ENCODE data around the gene EIF2AK2. TPM values are rescaled to one million over a fixed set of nuclear protein-coding genes. Genes with fewer than 3 reads are reported as not detected.

EIF2AK2 gene
- total and polyA plus RNA-seq, 4 experiments from 2014 or later, result 14.6 to 44.1 (median 30.2) TPM

GRCh38 chr2:37153224-37153623, 3.6 kb downstream of the EIF2AK2 start:
- no peaks in the 10 kb centered on the region for H3K36me3 ChIP-seq (ENCODE audit: insufficient read depth, low read length)
- Mint-ChIP-seq H3K9me3 (peaks cover 0 to 2% (median 0%) of the 10 kb centered on the region in 8 donors), H3K27ac (peak overlapping the region in 5 of 7 donors; percentile 43 to 80 (median 57)), H3K36me3 (peaks cover 29 to 33% of the 10 kb centered on the region in 2 donors), H3K4me3 (peak overlapping the region in 2 of 8 donors; percentile 18 to 26), H3K4me1 (peaks cover 51 to 86% (median 69%) of the 10 kb centered on the region in 4 donors), H3K27me3 (no peaks in the 10 kb centered on the region)
- no peak overlapping the region for H3K27ac ChIP-seq (ENCODE audit: low read depth, low read length)
- no peak for DNase-seq
- peaks cover 54% of the 10 kb centered on the region for H3K4me1 ChIP-seq (ENCODE audit: insufficient read depth, low read length)
- ChIA-PET POLR2A (ENCODE audit: partially characterized antibody) (no interaction called here), CTCF (ENCODE audit: partially characterized antibody) (interaction anchor here (2.2 kb wide), 1 partner anchor 15 kb away, joined by 8 read pairs; no protein-coding TSS in a partner anchor)
- intact Hi-C loops (cut with micrococcal nuclease), result no loop called here
- no peak overlapping the region for H3K4me3 ChIP-seq (ENCODE audit: low read length in 2 of 2)
- H3K9me3 ChIP-seq (ENCODE audit: control insufficient read depth in 1 of 2, low read length in 2 of 2), result no peaks in the 10 kb centered on the region
- H3K27me3 ChIP-seq (ENCODE audit: insufficient read depth, low read length), result no peaks in the 10 kb centered on the region

- peak; percentile 37 to 54 (median 48) for DNase-seq
- H3K36me3 ChIP-seq (ENCODE audit: insufficient read depth, low read length), result peaks cover 12% of the 10 kb centered on the region
- no peak overlapping the region for H3K4me3 ChIP-seq (ENCODE audit: low read length in 2 of 2)
- Mint-ChIP-seq H3K4me1 (peaks cover 27 to 60% (median 49%) of the 10 kb centered on the region in 4 donors), H3K27me3 (no peaks in the 10 kb centered on the region), H3K4me3 (peak overlapping the region; percentile 17 to 81 (median 72)), H3K27ac (peak overlapping the region; percentile 56 to 93 (median 63)), H3K9me3 (peaks cover 0 to 2% (median 0%) of the 10 kb centered on the region in 8 donors), H3K36me3 (peaks cover 40 to 43% of the 10 kb centered on the region in 2 donors)
- peaks cover 31% of the 10 kb centered on the region for H3K4me1 ChIP-seq (ENCODE audit: insufficient read depth, low read length)
- POLR2A ChIA-PET (ENCODE audit: partially characterized antibody), result interaction anchor here (0.6 kb wide), 1 partner anchor 742 kb away, joined by 3 read pairs; no protein-coding TSS in a partner anchor
- CTCF ChIA-PET (ENCODE audit: partially characterized antibody), result interaction anchor here (0.7 to 1.2 kb wide), 2 partner anchors 18 to 20 kb away, joined by 3 read pairs; no protein-coding TSS in a partner anchor
- no peaks in the 10 kb centered on the region for H3K27me3 ChIP-seq (ENCODE audit: insufficient read depth, low read length)
- H3K27ac ChIP-seq (ENCODE audit: low read depth, low read length), result peak overlapping the region; percentile 23
- intact Hi-C loops (cut with micrococcal nuclease), result no loop called here
- no peaks in the 10 kb centered on the region for H3K9me3 ChIP-seq (ENCODE audit: control insufficient read depth in 1 of 2, low read length in 2 of 2)
These were observed 7.0 kb downstream of the EIF2AK2 start for GRCh38 chr2:37149626-37150322.

GRCh38 chr2:37148325-37148724, 8.5 kb downstream of the EIF2AK2 start:
- intact Hi-C loops (cut with micrococcal nuclease), result no loop called here
- Histone ChIP-seq H3K9me3 (ENCODE audit: control insufficient read depth in 1 of 2, low read length in 2 of 2) (no peaks in the 10 kb centered on the region), H3K4me3 (ENCODE audit: low read length in 2 of 2) (no peak overlapping the region), H3K27ac (ENCODE audit: low read depth, low read length) (no peak overlapping the region), H3K36me3 (ENCODE audit: insufficient read depth, low read length) (peaks cover 12% of the 10 kb centered on the region), H3K27me3 (ENCODE audit: insufficient read depth, low read length) (no peaks in the 10 kb centered on the region), H3K4me1 (ENCODE audit: insufficient read depth, low read length) (peaks cover 31% of the 10 kb centered on the region)
- ChIA-PET CTCF (ENCODE audit: partially characterized antibody) (no interaction called here), POLR2A (ENCODE audit: partially characterized antibody) (interaction anchor here (1.1 kb wide), 1 partner anchor 48 kb away, joined by 3 read pairs; no protein-coding TSS in a partner anchor)
- Mint-ChIP-seq H3K4me3 (peak overlapping the region in 1 of 8 donors; percentile 23), H3K9me3 (peaks cover 0 to 2% (median 0%) of the 10 kb centered on the region in 8 donors), H3K36me3 (peaks cover 38 to 41% of the 10 kb centered on the region in 2 donors), H3K27ac (peak overlapping the region in 2 of 7 donors; percentile 32 to 64), H3K4me1 (peaks cover 23 to 52% (median 42%) of the 10 kb centered on the region in 4 donors), H3K27me3 (no peaks in the 10 kb centered on the region)
- DNase-seq, result no peak

- Mint-ChIP-seq H3K27me3 (no peaks in the 10 kb centered on the region), H3K27ac (no peak overlapping the region), H3K4me1 (peaks cover 12 to 31% (median 24%) of the 10 kb centered on the region in 4 donors), H3K4me3 (no peak overlapping the region), H3K36me3 (peaks cover 40 to 49% of the 10 kb centered on the region in 2 donors), H3K9me3 (no peaks in the 10 kb centered on the region)
- Histone ChIP-seq H3K27me3 (ENCODE audit: insufficient read depth, low read length) (no peaks in the 10 kb centered on the region), H3K27ac (ENCODE audit: low read depth, low read length) (no peak overlapping the region), H3K9me3 (ENCODE audit: control insufficient read depth in 1 of 2, low read length in 2 of 2) (no peaks in the 10 kb centered on the region), H3K36me3 (ENCODE audit: insufficient read depth, low read length) (peaks cover 12% of the 10 kb centered on the region), H3K4me1 (ENCODE audit: insufficient read depth, low read length) (peaks cover 19% of the 10 kb centered on the region), H3K4me3 (ENCODE audit: low read length in 2 of 2) (no peak overlapping the region)
- ChIA-PET POLR2A (ENCODE audit: partially characterized antibody) (no interaction called here), CTCF (ENCODE audit: partially characterized antibody) (no interaction called here)
- no peak for DNase-seq
- intact Hi-C loops (cut with micrococcal nuclease), result no loop called here
These were observed 10.7 kb downstream of the EIF2AK2 start for GRCh38 chr2:37146062-37146461.

GRCh38 chr2:37143974-37144373, 12.8 kb downstream of the EIF2AK2 start:
- Mint-ChIP-seq H3K27ac (no peak overlapping the region), H3K4me1 (peaks cover 3 to 16% (median 10%) of the 10 kb centered on the region in 4 donors), H3K27me3 (no peaks in the 10 kb centered on the region), H3K4me3 (no peak overlapping the region), H3K36me3 (peaks cover 58 to 64% of the 10 kb centered on the region in 2 donors), H3K9me3 (no peaks in the 10 kb centered on the region)
- Histone ChIP-seq H3K36me3 (ENCODE audit: insufficient read depth, low read length) (peaks cover 19% of the 10 kb centered on the region), H3K4me3 (ENCODE audit: low read length in 2 of 2) (no peak overlapping the region), H3K27me3 (ENCODE audit: insufficient read depth, low read length) (no peaks in the 10 kb centered on the region), H3K4me1 (ENCODE audit: insufficient read depth, low read length) (no peaks in the 10 kb centered on the region), H3K27ac (ENCODE audit: low read depth, low read length) (no peak overlapping the region), H3K9me3 (ENCODE audit: control insufficient read depth in 1 of 2, low read length in 2 of 2) (no peaks in the 10 kb centered on the region)
- DNase-seq, result no peak
- intact Hi-C loops (cut with micrococcal nuclease), result no loop called here
- POLR2A ChIA-PET (ENCODE audit: partially characterized antibody), result interaction anchor here (1.5 kb wide), 1 partner anchor 13 kb away, joined by 3 read pairs; the partner anchor contains the start of gene EIF2AK2
- CTCF ChIA-PET (ENCODE audit: partially characterized antibody), result no interaction called here

GRCh38 chr2:37142546-37142945, 14.2 kb downstream of the EIF2AK2 start:
- Mint-ChIP-seq H3K9me3 (no peaks in the 10 kb centered on the region), H3K36me3 (peaks cover 55 to 61% of the 10 kb centered on the region in 2 donors), H3K27me3 (no peaks in the 10 kb centered on the region), H3K27ac (peak overlapping the region in 1 of 7 donors; percentile 50), H3K4me1 (peaks cover 0 to 7% (median 4%) of the 10 kb centered on the region in 4 donors), H3K4me3 (no peak overlapping the region)
- Histone ChIP-seq H3K4me3 (ENCODE audit: low read length in 2 of 2) (no peak overlapping the region), H3K9me3 (ENCODE audit: control insufficient read depth in 1 of 2, low read length in 2 of 2) (no peaks in the 10 kb centered on the region), H3K4me1 (ENCODE audit: insufficient read depth, low read length) (no peaks in the 10 kb centered on the region), H3K27ac (ENCODE audit: low read depth, low read length) (no peak overlapping the region), H3K27me3 (ENCODE audit: insufficient read depth, low read length) (no peaks in the 10 kb centered on the region), H3K36me3 (ENCODE audit: insufficient read depth, low read length) (peaks cover 19% of the 10 kb centered on the region)
- ChIA-PET CTCF (ENCODE audit: partially characterized antibody) (no interaction called here), POLR2A (ENCODE audit: partially characterized antibody) (no interaction called here)
- intact Hi-C loops (cut with micrococcal nuclease), result no loop called here
- DNase-seq, result no peak

GRCh38 chr2:37132914-37133313, 23.9 kb downstream of the EIF2AK2 start:
- ChIA-PET POLR2A (ENCODE audit: partially characterized antibody) (no interaction called here), CTCF (ENCODE audit: partially characterized antibody) (interaction anchor here (0.6 kb wide), 1 partner anchor 187 kb away, joined by 3 read pairs; no protein-coding TSS in a partner anchor)
- Mint-ChIP-seq H3K36me3 (peaks cover 41 to 58% of the 10 kb centered on the region in 2 donors), H3K4me3 (no peak overlapping the region), H3K9me3 (peaks cover 0 to 5% (median 0%) of the 10 kb centered on the region in 8 donors), H3K27me3 (no peaks in the 10 kb centered on the region), H3K4me1 (peaks cover 0 to 12% (median 2%) of the 10 kb centered on the region in 4 donors), H3K27ac (peak overlapping the region in 1 of 7 donors; percentile 28)
- intact Hi-C loops (cut with micrococcal nuclease), result no loop called here
- Histone ChIP-seq H3K4me1 (ENCODE audit: insufficient read depth, low read length) (no peaks in the 10 kb centered on the region), H3K4me3 (ENCODE audit: low read length in 2 of 2) (no peak overlapping the region), H3K27me3 (ENCODE audit: insufficient read depth, low read length) (no peaks in the 10 kb centered on the region), H3K9me3 (ENCODE audit: control insufficient read depth in 1 of 2, low read length in 2 of 2) (no peaks in the 10 kb centered on the region), H3K36me3 (ENCODE audit: insufficient read depth, low read length) (peaks cover 53% of the 10 kb centered on the region), H3K27ac (ENCODE audit: low read depth, low read length) (no peak overlapping the region)
- DNase-seq, result no peak

All from CD4-positive, alpha-beta memory T cell (primary cell).